Measurements from ENCODE around the gene KPTN. TPM values are rescaled to one million over a fixed set of nuclear protein-coding genes. Genes with fewer than 3 reads are reported as not detected.

Gene KPTN
- total and polyA plus RNA-seq, 2 of the 13 experiments (the other 11 are each of a cell fraction or from before 2014, with no cell fraction given), result 9.1 to 13.3 TPM

DNA sequence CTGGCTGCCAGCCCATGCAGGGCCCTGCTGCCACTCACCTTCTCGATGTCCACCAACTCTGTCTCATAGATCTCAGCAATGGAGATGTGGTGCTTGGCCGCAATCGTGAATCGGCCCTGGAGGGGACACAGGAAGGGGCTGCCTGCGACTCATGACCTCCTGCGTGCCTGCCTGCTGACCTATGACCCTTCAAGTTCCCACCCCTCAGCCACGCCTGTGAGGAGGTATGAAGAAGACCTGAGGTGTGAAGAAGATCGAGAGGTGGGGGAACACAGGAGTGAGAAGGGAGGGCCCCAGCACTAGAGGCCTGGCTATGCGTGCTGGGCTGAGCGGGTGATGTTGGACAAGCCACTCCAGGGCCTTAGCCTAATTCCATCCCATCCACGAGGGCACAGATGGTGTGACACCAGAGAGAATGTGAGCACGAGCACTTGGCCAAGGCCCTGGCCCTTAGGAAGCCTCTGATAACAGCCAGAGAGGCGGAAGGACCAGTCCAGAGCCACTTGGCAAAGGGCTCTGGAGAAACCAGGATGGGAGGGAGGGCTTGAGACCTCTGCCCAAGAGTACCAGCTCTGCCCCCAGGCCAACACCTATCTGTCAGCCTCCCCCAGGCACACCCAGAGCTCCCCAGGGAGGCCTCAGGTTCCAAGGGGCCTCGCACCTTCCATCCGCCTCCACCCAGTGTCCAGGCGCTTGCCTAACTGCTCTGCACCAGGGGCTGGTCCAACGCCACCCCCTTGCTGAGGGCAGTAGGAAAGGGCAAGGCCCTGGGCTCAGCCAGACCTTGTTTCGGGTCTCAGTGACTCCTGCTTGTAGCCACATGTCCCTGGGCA lies 9.6 kb upstream of the KPTN start (continued):
- TF ChIP-seq YEATS4 (CRISPR knock-in tag; IDR thresholded peaks at IDR 0.05; ENCODE audit: borderline replicate concordance), result no peak

- DNase-seq (ENCODE audit: low spot score), result no peak
- Histone ChIP-seq H4K20me1 (ENCODE audit: insufficient read depth, low read length) (no peaks in the 10 kb centered on the region), H3K79me2 (ENCODE audit: insufficient read depth, low read length) (no peaks in the 10 kb centered on the region), H3K36me3 (replicated peaks in 1 of 2; ENCODE audit: control insufficient read depth in 1 of 2, insufficient read depth in 2 of 2, low read length in 2 of 2) (peaks cover 19 to 22% of the 10 kb centered on the region in 2 experiments; a peak in 4 of 5 replicates), H3K27me3 (ENCODE audit: control insufficient read depth in 1 of 2, insufficient read depth in 2 of 2, low read length in 2 of 2) (no peaks in the 10 kb centered on the region), H3K9ac (ENCODE audit: insufficient read depth, low read depth, low read length) (no peak overlapping the region), H2AFZ (ENCODE audit: low read length) (no peak overlapping the region), H3K27ac (ENCODE audit: extremely low read length, insufficient read depth, low read length) (no peak overlapping the region), H3K9me3 (ENCODE audit: low read length) (no peaks in the 10 kb centered on the region), H3K4me1 (ENCODE audit: insufficient read depth, low read length) (no peaks in the 10 kb centered on the region), H3K4me3 (replicated peaks in 1 of 3; ENCODE audit: insufficient read depth in 1 of 3, low read depth in 2 of 3, low read length in 3 of 3) (no peak overlapping the region), H3K4me2 (ENCODE audit: low read depth, low read length) (no peak overlapping the region)
- CTCF ChIA-PET (ENCODE audit: low intra/inter-chr PET ratio, low total read pairs), result no interaction called here
- 92% methylated on average over 16 of the region's 23 CpGs for WGBS (ENCODE audit: low lambda C conversion rate)
- POLR2A ChIA-PET, result no interaction called here
- no peak for ATAC-seq
- no peak for FAIRE-seq
- intact Hi-C loops (cut with micrococcal nuclease; ENCODE audit: unreplicated experiment), result no loop called here
- in situ Hi-C loops (cut with HindIII; ENCODE audit: extremely low pct_ligation_motif_present, low pct_unique_long_range_greater_than_20kb), result no loop called here
- no TSS peak for BruUV-seq (replicated peaks)
- TF ChIP-seq ZNF615 (CRISPR knock-in tag; IDR thresholded peaks at IDR 0.05; ENCODE audit: borderline replicate concordance), result no peak
- no peak for TF ChIP-seq HNF4G (IDR thresholded peaks at IDR 0.05; ENCODE audit: borderline replicate concordance, low read depth, low read length)
- TF ChIP-seq HNF4G (CRISPR knock-in tag; IDR thresholded peaks at IDR 0.05; ENCODE audit: borderline replicate concordance, low read depth), result no peak
- no peak for TF ChIP-seq BCLAF1 (IDR thresholded peaks at IDR 0.05)
- TF ChIP-seq ZNF441 (CRISPR knock-in tag; IDR thresholded peaks at IDR 0.05; ENCODE audit: borderline replicate concordance), result no peak
- TF ChIP-seq RAD51 (IDR thresholded peaks at IDR 0.05; ENCODE audit: borderline replicate concordance), result no peak
- TF ChIP-seq, protein P1, sequence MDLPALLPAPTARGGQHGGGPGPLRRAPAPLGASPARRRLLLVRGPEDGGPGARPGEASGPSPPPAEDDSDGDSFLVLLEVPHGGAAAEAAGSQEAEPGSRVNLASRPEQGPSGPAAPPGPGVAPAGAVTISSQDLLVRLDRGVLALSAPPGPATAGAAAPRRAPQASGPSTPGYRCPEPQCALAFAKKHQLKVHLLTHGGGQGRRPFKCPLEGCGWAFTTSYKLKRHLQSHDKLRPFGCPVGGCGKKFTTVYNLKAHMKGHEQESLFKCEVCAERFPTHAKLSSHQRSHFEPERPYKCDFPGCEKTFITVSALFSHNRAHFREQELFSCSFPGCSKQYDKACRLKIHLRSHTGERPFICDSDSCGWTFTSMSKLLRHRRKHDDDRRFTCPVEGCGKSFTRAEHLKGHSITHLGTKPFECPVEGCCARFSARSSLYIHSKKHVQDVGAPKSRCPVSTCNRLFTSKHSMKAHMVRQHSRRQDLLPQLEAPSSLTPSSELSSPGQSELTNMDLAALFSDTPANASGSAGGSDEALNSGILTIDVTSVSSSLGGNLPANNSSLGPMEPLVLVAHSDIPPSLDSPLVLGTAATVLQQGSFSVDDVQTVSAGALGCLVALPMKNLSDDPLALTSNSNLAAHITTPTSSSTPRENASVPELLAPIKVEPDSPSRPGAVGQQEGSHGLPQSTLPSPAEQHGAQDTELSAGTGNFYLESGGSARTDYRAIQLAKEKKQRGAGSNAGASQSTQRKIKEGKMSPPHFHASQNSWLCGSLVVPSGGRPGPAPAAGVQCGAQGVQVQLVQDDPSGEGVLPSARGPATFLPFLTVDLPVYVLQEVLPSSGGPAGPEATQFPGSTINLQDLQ (CRISPR knock-in tag; IDR thresholded peaks at IDR 0.05), result no peak
- TF ChIP-seq RELA (CRISPR knock-in tag; IDR thresholded peaks at IDR 0.05), result no peak
- TF ChIP-seq ZFP36 (IDR thresholded peaks at IDR 0.05; ENCODE audit: borderline replicate concordance, low read depth, low read length, partially characterized antibody), result no peak
- TF ChIP-seq ZBTB1 (CRISPR knock-in tag; IDR thresholded peaks at IDR 0.05; ENCODE audit: borderline replicate concordance), result no peak
These were observed 8.8 kb upstream of the KPTN start for GRCh38 chr19:47492571-47493377.
